K562 (cell line): Measurements from ENCODE around the gene CCM2.

Experiments used
- CTCF ChIP-seq, 3 experiments: IDR thresholded peaks in 2 of 3; conservative IDR thresholded peaks in 1 of 3; 2 replicates each; pipeline ENCODE4 v1.5.1; 2011 to 2012; ENCODE audit warnings: low read length in 3 of 3, mild to moderate bottlenecking in 3 of 3, control low read depth in 2 of 3, improper control_type of control experiment in 1 of 3, inconsistent platforms in 1 of 3, low read depth in 1 of 3, mixed read lengths in 1 of 3, moderate library complexity in 1 of 3; ENCODE audit not compliant: insufficient read depth in 2 of 3
- DPF2 ChIP-seq: fragments of 450-650 bp; IDR thresholded peaks from 2 replicates; pipeline ENCODE4 v1.6.1; 2016
- FOXO4 ChIP-seq: fragments of 450-650 bp; formaldehyde crosslinking; IDR thresholded peaks from 2 replicates; pipeline ENCODE4 v1.4.0; 2020; ENCODE audit warnings: mild to moderate bottlenecking, moderate library complexity
- HNRNPH1 ChIP-seq: fragments of 200-400 bp; formaldehyde crosslinking; optimal IDR thresholded peaks from 2 replicates; pipeline ENCODE3; 2017; ENCODE audit warnings: low read depth, mild to moderate bottlenecking, low read length, moderate library complexity
- HNRNPLL ChIP-seq: fragments of 200-400 bp; formaldehyde crosslinking; IDR thresholded peaks from 2 replicates; pipeline ENCODE4 v1.6.1; 2017; ENCODE audit warnings: low read length, low read depth, mild to moderate bottlenecking; ENCODE audit not compliant: poor library complexity, severe bottlenecking
- IFI16 ChIP-seq: fragments of 250-450 bp; sonication (Bioruptor Pico); IDR thresholded peaks from 2 replicates; pipeline ENCODE4 v2.1.2; 2022; ENCODE audit warnings: mild to moderate bottlenecking, inconsistent platforms
- MEF2D ChIP-seq: conservative IDR thresholded peaks from 2 replicates; pipeline ENCODE4 v1.6.1; 2016; ENCODE audit warnings: low read depth, missing genetic modification characterization, missing compliant biosample characterization
- NR3C1 ChIP-seq: sonication (generic); formaldehyde crosslinking; IDR thresholded peaks from 2 replicates; pipeline ENCODE4 v1.8.1; 2022; ENCODE audit warnings: missing genetic modification reagents
- PHF20 ChIP-seq: fragments of 450-650 bp; IDR thresholded peaks from 2 replicates; pipeline ENCODE4 v1.6.1; 2018; ENCODE audit not compliant: partially characterized antibody
- REST ChIP-seq, 2 experiments: fragments of 450-650 bp; formaldehyde crosslinking in 1 of 2; IDR thresholded peaks; 2 replicates each; pipeline versions ENCODE4 v1.4.0 to v1.6.1; 2014 to 2020; ENCODE audit warnings: mild to moderate bottlenecking in 2 of 2, borderline replicate concordance in 1 of 2, low read depth in 1 of 2
- RFX5 ChIP-seq: IDR thresholded peaks from 2 replicates; pipeline ENCODE4 v1.6.1; 2011; ENCODE audit warnings: low read depth, mild to moderate bottlenecking, improper control_type of control experiment, low read length
- ZBED1 ChIP-seq: IDR thresholded peaks from 2 replicates; pipeline ENCODE4 v1.6.1; 2014
- ZNF140 ChIP-seq: fragments of 250-450 bp; sonication (Bioruptor Pico); IDR thresholded peaks from 2 replicates; pipeline ENCODE4 v1.8.0; 2021; ENCODE audit warnings: moderate library complexity, mild to moderate bottlenecking, inconsistent platforms
- ZNF384 ChIP-seq: IDR thresholded peaks from 2 replicates; pipeline ENCODE4 v1.6.1; 2012; ENCODE audit warnings: low read depth, low read length, improper control_type of control experiment

- no peak for TF ChIP-seq CTCF (IDR thresholded peaks at IDR 0.05 in 2 of 3, conservative IDR thresholded peaks at IDR 0.05 in 1 of 3; ENCODE audit: insufficient read depth in 2 of 3, low read depth in 1 of 3, low read length in 3 of 3)
- TF ChIP-seq MEF2D (tag) = no peak
- no peak for TF ChIP-seq DPF2
- no peak for TF ChIP-seq REST (IDR thresholded peaks at IDR 0.05; ENCODE audit: borderline replicate concordance)
- no peak for TF ChIP-seq REST (CRISPR knock-in tag; IDR thresholded peaks at IDR 0.05; ENCODE audit: low read depth)
- no peak for TF ChIP-seq RFX5
- TF ChIP-seq ZNF140 (CRISPR knock-in tag) = no peak
- TF ChIP-seq ZBED1 = no peak
- no peak for TF ChIP-seq PHF20
- no peak for TF ChIP-seq FOXO4
- TF ChIP-seq IFI16 (CRISPR knock-in tag) = no peak
- TF ChIP-seq NR3C1 (CRISPR knock-in tag) = no peak
- TF ChIP-seq HNRNPH1 = no peak
- TF ChIP-seq ZNF384 = no peak
- TF ChIP-seq HNRNPLL = no peak
Measured at GRCh38 chr7:45060295-45060694, 60.3 kb downstream of the CCM2 start.
